Measurements from ENCODE around the gene RGS8.

RGS8 gene, protein sequence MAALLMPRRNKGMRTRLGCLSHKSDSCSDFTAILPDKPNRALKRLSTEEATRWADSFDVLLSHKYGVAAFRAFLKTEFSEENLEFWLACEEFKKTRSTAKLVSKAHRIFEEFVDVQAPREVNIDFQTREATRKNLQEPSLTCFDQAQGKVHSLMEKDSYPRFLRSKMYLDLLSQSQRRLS

DNA sequence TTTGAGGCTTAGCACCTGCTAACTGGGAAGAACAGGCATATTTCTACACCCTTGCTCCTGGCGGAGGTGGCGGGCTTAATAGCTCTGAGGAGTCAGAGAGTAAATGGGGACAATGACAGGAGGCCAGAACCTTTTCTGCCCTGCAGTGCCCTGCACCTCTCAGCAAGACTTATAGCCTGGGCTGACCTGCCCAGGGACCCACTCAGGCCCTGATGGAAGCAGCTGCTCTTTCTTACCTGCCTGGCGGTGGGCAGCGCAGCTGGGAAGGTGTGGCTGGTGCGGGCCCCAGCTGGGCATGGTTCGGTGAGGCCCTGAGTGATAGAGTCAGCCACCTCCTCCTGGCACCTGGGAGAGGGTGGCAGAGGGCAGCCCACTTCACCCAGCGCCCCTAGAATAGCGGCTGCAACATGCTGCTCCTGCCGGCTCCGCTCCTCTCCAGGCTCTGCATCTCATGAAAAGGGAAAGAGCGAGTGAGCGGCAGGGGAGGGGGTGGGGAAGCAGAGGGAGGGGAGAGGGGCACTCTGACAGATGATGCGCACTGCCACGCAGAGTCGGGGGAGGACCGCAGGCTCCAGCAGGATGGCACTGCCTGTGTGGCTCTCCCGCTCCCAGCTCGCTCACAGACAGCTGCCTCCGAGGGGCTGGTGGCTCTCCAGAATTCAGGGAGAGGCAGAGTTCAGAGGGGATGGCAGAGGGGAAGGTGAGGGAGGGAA, at the start of gene RGS8:
TSS of gene RGS8 (minus strand) at position 472 of the 713 bp plus-strand sequence. CDS start 14,938 bp downstream, outside the sequence.
- no peak for DNase-seq (ENCODE audit: low spot score)

DNA sequence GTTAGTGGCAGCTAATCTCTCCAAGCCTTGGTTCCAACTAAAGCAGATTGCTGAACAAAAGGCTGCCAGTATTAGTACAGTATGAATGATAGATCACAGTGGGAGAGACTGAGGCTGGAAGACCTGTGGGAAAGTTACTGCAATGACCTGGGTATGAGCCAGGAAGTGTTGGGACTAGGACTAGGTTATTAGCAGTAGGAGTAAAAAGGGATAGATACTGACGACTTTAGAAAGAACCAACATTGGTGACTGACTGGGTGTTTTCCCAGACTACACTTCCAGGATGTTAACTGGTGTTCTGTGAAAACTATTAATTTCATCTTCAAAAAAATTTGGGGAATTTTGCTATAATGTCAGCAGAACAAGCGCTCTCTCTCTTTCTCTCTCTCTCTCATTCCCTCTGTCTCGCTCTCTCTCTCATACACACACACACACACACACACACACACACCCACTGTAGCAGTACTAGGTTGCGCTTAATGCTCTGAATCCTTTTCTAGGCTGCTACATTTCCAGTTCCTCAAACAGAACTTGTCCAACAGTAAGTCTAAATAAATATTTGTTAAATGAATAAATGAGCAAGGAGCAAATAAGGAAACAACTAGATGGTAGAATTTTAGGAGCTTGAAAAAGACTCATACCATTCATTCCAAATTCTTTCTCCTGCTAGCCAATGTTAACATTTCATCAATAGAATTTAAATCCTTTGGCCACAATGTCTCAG, 47.6 kb upstream of the RGS8 start:
- DNase-seq (ENCODE audit: low spot score): no peak

DNA sequence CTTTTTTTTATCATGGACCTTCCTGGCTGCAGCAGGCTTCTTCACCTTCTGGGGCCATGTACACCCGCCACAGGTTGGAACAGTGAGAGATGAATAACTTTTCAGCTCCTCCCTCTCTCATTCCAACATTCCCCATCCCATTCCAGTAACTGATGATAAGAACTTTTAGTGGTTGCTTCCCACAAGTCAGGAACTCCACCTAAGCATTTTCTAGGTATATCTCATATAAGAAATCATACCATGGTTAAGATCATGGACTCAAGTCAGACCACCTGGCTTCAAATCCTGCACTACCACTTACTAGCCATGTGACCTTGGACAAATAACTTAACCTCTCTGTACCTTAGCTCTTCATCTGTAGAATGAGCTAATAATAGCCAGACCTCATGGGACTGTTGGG, 42.5 kb upstream of the RGS8 start:
- no peak for DNase-seq (ENCODE audit: low spot score)

DNA sequence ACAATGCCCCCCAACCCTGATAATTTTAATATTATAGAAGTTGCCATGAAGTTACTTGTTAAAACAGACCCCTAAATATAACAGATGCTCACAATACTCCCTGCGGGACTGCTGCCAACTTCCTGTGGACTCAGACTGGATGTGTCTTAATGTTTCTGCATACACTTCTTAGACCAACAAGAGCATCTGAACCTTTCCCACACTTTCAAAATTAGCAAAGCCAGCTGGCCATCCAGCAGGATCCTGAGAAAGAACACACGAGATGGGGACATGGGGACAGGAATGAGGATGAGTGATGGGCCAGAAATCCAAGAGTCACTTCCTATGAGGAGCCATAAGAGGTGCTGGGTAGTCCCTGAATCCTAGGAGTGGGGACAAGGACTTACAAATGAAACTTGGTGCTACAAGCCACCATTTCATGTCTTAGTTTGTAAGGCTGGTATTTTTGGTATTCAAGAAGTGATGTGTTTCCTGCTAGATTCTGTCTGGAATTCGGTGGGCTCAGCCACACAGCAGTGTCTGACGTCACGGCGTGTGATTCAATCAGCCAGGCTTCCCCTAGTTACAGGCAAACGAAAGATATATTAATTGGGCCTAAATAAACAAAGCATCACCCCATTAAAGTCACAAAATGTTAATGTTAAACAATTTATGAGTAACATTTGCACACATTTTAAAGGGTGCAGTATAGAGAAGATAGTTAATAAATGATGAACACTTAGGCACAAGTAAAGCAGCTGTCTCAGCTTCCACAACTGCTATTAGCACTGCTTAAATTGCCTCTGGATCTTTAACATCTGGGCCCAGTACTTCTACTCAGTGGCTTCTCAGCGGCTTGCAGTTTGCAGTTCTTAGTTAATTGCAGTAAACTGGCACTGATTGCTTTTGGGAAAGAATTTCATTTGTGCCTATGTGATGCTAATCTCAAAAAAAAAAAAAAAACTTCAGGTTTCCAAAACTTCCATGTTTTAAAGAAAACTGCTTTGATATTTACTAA, 41.2 kb upstream of the RGS8 start:
- DNase-seq (ENCODE audit: low spot score): peak; percentile 25

DNA sequence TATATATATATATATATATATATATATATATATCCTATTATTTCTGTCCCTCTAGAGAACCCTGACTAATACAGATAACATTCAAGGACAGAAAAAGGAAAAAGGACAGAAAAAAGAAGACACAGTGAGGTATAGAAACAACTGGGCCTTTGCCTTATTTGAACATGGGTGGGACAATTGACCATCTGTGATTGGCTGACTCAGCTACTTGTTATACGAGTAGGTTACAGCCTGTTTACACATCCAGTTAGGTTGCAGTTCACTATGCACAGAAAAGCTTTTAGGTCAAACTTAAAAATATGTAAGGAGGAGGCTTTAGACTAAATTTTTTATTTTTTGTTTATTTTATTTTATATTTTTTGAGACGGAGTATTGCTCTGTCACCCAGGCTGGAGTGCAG, 39.8 kb upstream of the RGS8 start:
- no peak for DNase-seq (ENCODE audit: low spot score)

DNA sequence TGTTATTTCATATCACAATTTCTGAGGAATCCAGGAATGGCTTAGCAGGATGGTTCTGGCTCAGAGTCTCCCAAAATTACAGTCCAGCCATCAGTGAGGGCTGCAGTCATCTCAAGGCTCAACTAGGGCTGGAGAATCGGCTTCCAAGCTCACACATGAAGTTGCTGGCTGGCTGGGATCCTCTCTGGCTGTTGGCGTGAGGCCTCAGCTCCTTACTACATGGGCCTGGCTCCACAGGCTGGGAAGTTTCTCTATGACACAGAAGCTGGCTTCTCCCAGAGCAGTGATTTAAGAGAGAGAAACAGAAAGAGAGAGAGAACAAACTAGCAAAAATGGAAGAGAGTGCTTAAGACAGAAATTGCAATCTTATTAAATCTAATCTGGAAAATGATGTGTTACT, 38.8 kb upstream of the RGS8 start:
- no peak for DNase-seq (ENCODE audit: low spot score)

DNA sequence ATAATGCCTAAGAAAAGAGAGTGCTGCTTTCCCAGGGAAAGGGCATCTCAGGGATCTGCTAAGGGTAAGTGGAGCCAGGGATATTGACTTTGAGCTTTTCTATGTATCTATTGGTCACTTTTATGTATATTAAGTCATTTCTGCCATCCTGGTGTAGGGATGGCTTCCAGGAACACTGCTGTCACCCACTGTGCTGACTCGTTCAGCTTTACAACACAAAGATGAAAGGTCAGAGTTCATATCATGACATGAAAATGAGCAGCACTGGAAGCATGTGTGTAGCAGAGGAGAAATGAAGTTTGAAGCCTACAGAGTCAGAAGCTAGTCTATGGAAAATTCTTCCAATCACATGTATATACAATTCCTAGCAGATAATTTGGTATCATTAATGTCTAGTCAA, 37.1 kb upstream of the RGS8 start:
- DNase-seq (ENCODE audit: low spot score): no peak

DNA sequence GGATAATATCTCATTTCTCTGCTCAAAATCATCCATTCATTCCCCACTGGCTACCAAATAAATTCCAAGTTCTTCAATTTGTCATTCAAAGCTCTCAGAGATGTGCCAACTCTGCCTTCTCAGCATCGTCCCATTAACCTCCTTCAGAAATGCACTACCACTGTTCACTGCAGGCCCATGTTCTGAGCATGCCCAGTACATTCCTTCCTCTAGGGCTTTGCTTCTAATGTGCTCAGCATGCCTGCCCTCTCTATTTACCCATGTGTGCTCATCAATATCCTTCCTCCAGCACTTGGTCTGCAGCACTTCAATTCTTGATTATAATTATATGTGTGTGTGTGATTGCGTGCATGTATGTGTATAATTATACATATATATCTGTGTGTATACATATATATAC, 36.1 kb upstream of the RGS8 start:
- no peak for DNase-seq (ENCODE audit: low spot score)

DNA sequence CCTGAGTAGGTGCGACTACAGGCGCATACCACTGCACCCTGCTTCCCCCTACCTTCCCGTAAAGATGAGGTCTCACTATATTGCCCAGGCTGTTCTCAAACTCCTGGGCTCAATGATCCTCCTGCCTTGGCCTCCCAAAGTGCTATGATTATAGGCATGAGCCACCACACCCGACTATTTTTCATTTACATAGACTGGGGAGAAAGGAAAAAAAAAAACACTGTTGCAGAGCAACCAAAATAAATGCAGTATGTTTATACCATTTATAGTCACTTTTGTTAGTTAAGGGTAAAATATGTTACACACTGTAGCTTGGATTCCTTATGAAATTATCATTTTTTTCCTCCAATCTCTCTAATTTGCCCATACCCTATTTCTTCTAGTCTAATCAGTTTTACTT, 35.2 kb upstream of the RGS8 start:
- no peak for DNase-seq (ENCODE audit: low spot score)

DNA sequence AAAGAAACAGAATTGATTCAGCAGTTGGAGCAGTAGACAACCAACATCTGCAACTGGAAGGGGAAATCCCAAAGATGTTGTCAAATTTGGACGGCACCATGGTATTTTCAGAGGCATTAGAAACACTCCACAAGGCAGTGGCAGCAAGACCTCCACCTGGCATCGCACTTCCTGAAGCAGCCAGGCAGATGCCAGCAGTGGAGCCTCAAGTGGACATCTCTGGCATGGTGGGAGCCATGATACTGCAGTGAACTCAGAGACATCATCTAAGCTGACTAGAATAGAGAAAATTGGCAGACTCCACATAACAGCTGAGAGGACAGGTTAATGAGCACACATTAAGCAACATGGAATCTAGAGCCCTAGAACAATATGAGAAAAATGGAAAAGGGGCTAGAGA, 33.9 kb upstream of the RGS8 start:
- DNase-seq (ENCODE audit: low spot score): no peak

DNA sequence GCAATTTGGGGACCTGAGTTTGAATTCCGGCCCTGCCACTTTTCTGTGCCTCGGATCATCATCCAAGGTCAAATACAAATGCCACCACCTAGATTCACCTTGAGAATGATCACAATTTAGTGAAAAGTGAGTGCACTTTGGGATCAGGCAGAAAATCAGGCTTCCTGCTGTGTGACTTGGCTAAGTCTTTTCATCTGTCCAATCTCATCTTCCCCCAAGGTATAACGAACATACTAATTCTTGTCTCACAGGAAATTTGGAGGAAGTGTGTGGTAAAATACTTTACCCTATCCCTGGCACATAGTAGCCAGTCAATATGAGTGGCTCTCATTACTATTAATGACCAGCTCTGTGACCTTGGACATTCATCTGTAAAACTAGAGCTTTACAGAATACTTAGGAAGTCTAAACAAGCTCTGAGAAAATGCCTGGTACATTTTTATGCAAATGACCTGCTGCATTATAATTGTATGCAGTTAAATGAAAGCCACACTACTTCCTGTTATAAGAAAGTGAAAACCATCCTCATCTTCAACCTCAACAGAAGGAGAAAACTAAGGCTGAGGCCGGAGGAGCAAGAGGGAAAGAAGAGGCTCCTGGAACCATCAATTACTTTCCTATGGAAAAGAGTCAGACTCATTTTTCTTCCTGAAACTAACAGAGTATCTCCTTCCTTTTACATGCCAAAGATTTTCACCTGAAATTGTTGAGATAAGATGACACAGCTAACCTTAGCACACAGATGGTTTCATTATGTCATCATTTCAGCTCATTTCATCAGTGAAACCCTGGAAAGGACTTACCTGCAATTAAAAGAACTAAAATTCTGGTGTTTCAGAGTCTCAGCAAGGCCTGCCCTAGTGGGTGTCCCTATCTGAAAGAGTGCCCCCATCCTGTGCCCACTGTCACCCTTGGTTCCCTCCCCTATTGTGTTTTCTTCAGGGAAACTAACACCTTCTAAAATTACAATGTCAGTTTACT, 32.6 kb upstream of the RGS8 start:
- DNase-seq (ENCODE audit: low spot score): no peak

DNA sequence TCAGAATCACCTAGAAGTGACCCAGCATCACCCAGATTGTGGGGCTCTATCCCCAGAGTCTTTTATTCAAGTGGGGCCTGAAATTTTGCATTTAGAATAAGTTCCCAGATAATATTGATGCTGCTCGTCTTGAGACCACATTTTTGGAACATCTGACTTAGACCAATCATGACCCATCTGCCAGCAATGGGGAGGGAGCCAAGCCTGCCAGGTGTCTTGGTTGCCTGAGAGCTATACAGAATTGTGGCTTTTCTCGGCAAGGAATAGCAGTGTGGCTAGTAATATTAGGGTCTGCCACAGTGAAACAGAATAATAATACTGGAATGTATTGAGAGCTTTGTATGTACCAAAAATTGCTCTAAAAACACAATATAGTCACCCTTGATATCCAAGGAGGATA, 31.1 kb upstream of the RGS8 start:
- no peak for DNase-seq (ENCODE audit: low spot score)

DNA sequence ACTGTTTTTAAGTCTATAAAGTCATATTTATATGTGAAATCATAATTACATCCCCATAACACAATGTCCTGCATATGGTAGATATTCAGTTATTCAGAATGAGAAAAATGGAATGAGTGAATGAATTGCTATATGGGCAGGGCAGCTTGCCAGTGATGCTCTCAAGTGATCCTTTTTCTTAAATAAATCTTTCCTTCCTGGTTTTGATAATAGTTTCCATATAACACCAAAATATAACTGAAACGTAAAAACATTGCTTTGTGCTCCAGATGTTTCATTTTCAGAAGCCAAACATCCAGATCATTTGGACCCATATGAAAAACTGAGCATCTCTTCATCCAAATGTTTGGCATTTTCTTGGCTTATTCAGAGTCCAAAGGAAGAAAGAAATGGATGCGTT, 30.2 kb upstream of the RGS8 start:
- DNase-seq (ENCODE audit: low spot score): no peak

DNA sequence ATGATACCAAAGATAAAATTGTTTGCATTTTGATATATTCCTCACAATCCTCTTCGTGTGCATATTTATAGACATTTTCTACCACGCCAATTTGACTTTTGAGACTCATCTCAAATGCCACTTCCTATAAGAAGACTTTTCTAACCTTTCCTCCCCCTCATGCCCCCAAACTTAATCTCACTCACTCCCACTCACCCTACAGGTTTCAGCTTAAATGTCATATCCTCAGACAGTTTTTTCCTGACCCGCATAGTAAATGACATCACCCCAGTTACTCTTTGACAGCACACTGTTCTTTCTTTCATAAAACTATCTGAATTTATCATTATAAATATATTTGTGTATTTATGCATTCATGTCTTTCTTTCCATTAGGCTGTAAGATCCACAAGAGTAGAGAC, 29.6 kb upstream of the RGS8 start:
- DNase-seq (ENCODE audit: low spot score): no peak

DNA sequence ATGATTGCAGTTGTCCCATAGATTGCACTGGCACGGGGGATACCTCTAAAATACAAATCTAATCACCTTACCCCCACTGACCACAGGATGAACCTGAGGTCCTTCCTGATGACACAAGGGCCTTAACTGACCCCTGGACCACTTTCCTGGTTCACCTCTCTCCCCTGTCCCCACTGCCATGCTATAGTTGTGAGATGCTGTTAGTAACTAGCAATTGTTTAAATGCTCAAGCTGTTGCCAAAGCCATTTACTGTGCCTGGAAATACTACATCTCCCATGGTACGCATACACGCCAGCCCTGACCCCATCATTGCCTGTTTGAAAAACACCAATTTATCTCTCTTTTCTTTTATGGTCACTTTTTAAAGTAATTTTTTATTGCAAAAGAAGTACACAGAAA, 29.1 kb upstream of the RGS8 start:
- no peak for DNase-seq (ENCODE audit: low spot score)

DNA sequence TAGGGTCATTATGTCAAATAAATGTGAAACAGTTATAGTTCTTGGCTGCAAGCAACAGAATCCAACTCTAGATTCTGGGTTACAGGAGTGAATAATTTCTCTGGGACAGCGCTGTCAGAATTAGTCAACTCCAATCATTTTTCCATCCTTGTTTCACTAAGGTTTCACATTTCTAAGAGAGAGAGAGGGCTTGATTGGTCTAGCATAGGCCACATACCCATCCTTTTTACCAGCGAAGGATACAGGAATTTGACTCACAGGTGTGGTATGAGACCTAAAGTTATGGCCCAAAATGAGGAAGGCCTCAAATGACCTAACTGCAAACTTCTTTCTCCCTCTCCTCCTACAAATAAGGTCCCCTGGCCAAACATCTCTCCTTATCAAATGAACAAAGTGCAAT, 25.5 kb upstream of the RGS8 start:
- no peak for DNase-seq (ENCODE audit: low spot score)

DNA sequence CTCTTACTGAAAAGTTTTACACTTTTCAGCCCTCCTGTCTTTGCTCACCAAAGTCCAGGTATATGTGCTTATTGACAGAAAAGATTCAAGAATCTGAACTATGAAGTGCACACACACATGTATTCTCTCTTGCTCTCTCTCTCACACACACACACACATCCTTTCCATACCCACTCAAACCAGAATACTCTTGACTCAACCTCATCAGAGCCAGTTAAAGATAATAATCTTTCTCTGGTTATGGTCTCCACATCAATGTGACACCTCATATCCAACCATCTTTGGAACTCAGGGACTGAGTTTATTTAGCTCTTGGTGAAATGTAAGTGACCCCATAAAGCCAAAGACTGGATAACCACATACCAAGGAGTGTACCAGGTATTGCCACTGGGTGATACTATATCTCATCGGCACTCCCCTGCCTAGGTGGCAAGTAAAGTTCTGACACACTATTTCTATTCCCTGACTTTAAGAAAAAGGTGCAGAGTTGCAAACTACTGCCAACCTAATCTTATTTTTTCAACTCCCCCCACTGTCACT, 24.9 kb upstream of the RGS8 start:
- no peak for DNase-seq (ENCODE audit: low spot score)

DNA sequence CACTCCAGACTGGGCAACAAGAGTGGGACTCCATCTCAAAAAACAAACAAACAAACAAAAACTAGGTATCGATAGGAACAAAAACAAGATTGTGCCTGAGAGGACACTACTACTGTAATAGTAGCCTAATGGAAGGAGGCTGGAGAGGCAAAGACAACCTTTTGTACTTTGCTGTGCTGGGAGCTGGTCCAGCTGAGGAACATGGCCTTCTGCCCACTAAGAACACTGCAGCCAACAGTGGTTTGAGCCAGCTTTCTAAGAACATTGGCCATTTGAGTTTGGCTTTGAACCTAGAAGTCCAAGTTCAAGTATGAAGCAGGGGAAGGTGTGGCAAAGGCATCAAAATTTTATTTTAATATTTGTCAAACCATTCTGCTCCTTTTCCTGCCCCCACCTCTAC, 22.7 kb upstream of the RGS8 start:
- no peak for DNase-seq (ENCODE audit: low spot score)

DNA sequence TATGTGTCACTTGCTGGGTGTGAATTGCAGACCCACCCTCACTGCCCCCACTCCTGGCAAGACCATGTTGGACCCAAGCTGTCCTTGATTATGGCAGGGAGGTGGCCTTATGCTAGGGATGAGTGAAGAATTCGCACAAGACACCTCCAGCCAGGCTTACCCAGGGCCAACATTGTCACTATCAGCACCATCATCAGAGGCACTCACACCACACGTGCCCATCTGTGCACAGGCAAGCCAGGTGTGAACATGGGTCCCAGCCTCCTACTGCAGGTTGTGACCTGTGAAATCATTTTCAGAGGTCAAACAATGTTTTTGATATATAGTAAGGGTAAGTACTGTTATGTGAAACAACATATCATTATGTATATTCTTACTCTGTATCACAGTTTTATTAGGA, 20.3 kb upstream of the RGS8 start:
- no peak for DNase-seq (ENCODE audit: low spot score)

DNA sequence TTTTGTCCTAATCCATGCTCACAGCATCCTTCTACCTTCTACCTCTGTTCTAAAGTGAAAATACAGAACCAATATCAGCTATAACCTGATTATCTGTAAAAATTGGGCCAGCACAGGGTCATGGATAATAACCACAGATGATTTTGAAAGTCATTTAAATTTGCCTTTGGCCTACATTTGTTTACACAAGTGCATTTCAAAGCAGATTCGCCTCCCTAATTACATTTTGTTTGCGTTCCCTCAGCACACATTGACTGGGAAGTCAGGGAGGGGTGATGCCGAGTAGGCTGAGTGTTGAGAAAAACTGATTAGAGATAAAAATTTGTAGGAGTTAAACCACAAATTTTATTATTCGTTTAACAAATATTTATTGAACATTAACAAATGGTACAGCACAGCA, 19.2 kb upstream of the RGS8 start:
- DNase-seq (ENCODE audit: low spot score): no peak
